NCI-H2081 (cell line): Measurements from ENCODE around the gene PRDM15.

Source experiments
- DNase-seq, 2 experiments: peaks; one replicate each; lab custom pipeline; 2025; lab: John Stamatoyannopoulos, UW

Gene PRDM15

DNA sequence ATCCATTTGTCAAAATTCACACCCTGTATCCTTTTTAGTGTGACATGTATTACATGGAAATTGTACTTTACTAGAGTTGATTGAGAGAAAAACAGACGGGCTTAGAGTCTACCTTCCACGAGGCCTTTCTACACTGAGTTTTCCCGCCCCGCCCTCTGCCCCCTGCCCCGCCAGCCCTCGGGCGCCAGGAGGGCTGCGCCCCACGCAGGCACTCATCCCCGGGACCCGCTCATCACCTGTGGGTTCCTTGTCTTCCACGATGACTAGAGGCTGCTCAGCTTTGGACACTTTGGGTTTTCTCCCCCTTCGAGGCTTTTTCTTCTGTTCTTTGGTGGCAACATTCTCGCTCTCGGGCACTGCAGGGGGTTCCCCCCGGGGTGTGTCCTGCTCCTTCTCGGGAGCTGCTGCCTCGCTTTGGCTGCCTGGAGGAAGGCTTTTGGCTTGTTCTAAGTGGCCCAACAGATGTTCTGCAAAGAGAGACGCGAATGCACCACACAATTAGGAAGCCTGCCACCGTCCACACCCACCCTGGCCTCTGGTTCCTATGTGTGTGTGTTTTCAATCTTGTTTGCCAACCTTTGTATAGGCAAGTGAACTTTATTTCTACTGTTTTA, 39.6 kb downstream of the PRDM15 start:
- no peak for DNase-seq

DNA sequence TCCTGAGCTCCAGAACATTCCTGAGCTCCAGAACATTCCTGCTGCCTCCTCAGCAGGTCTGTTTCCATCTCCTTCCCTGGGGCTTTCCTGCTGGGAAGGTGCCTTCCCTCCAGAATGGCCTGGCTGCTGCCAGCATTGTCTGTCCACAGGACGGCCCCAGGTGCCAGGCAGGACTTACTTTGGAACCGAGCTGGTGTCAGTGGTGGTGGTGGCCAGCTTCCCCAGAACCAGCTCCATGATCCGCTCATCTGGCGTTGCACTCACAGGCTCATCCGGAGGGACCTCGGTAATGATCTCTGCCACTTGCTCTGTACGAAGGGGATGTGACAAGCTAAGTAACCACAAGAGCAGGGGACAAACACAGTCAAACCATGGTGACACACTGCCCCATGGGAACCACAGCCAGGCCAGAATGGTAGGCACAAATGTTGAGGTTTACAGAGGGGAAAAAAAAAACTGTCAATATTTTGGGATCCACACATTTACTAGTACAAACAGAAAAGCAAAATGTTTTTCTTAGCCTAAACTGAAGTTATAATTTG, 41.3 kb downstream of the PRDM15 start:
- DNase-seq: no peak

DNA sequence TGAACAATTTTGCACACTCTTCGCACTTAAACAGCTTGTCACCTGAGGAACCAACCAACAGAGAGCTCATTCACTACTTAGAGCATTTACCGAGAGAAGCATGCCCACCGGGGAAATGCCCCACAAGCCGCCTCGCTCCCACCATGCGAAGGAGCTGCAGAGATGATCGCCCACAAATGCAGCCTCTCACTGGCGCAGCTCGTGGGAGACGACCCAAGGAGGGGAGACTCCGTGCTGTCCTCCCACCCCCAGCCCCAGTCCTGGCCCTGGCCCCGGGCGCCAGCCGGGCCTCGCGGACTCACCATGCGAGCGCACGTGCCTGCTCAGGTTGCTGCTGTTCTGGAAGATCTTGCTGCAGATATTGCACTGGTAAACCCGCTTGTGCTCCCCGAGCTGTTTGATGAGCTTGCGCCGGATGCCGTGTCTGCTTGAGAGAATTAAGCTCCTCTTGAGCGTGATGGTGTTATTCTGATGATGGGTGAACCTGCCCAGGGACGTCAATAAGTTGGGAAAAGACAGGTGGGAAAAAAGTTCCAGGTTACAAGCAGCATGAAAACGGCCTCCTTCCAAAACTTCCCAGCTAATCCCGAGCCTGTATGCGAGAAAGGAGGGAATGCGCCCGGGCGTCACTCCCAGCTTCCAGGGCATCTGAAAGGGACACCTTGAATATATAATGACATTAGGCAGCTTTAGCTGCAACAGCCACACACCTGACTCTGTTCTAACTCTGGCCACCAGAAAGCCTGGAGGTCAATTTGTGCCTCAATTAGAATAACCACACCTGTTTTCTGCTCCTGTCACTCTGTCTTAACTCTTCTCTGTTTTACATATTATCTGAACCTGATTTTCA, 42.8 kb downstream of the PRDM15 start:
- DNase-seq: no peak

DNA sequence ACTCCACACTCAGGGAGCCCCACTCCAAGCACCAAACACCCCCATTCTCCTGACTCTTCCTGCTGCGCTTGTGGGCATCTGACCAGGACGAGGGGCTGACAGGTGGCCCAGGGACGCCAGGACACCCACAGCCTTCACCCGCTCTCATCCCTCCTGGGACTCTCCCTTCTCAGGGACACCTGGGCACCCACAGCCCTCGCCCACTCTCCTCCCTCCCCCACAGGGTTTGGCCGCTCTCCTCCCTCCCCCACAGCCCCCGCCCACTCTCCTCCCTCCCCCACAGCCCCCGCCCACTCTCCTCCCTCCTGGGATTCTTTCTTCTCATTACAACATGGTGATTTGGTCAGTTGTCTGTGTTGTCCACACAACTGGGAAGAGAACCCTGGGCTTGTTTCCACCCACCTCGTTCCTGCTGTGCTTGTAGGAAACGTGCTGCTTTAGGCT, 43.4 kb downstream of the PRDM15 start:
- no peak for DNase-seq

DNA sequence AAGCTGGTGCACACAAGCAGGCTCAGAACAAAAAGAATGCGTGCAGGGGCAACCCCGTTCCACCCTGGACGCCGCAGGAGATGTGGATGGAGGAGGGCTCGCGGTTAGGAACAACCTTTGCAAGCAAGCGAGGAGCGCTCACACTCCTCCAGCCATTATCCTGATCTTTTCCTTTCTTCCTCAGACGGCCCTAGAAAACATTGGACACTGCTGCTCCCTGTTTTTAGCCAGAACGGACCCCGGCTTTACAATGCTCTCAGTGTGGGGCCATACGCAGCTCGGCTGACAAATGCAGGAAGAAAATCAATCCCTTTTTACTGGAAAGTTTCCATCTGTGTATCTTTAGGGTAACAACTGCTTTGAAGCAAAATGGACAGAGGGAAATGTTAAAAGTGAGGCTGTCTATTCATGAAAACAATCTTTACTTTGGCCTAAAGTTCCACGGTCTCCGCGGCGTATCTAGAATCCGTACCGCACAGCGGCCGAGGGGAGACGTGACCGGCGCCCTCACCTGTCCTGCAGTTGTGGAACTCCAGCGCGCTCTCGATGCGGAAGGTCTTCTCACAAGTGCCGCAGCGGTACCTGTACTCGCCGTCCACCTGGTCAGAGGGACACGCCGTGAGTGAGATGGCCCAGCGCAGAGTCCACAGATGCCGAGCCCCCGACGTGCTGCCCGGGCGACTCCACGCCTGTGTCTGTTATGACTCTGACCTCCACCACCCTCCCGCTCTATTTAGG, 44.0 kb downstream of the PRDM15 start:
- DNase-seq: no peak

DNA sequence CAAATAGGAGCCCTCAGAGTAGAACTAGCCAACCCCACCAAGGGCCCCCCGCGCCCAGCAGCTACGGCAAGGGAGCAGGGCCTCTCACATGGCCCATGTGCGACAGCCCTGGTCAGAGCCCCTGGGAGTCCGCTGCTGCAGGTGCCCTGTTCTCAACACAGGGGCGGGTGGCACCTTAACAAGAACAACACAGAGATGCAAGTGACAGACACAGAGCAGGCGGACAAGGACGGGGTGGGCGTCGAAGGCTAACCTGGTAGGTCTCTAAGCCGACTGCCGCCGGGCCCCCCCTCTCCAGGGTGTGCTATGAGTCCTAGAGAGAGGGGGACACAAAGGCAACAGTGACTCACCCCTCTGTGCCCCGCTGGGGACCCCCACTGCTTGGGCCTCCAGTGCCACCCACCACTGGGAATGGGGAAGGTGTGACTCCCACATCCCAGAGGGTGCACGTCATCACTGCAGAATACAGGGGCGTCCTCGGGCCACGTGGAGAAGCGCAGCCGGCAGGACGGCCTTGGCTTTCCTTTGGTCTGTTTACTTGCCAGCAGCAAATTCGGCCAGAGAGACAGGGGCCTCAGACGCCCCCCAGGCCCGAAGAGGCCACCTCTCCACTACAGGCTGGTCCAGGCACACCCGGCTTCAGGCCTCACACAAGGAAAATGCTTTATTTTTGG, 44.8 kb downstream of the PRDM15 start:
- no peak for DNase-seq

DNA sequence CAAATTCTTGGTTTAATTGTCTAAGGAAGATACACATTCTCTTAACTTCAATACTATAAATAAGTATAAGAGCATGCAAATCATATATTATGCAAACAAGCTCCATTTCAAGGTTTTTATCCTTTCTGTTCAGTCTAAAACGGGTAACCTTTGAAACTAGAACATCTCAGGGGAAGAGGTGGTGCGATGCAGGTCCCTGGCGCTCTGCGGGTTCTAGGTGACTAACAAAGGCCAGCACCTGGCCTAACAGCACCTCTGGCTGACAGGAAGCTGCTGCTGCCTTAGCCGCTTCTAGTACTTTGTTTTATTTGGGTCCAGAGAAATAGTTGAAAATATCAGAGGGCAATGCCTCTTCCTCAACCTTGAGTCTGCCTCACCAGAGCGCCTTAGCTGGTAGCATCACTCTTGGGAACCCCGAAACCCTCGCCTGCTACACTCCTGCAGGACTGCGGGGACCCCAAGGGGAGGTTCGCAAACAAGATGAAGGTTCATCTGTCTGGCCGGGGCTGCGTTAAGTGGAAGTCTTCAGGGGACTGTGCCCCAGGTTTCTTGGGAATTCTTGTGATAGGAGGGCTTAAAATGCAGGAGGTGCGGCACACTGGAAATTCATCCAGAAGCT, 45.5 kb downstream of the PRDM15 start:
- DNase-seq: no peak

DNA sequence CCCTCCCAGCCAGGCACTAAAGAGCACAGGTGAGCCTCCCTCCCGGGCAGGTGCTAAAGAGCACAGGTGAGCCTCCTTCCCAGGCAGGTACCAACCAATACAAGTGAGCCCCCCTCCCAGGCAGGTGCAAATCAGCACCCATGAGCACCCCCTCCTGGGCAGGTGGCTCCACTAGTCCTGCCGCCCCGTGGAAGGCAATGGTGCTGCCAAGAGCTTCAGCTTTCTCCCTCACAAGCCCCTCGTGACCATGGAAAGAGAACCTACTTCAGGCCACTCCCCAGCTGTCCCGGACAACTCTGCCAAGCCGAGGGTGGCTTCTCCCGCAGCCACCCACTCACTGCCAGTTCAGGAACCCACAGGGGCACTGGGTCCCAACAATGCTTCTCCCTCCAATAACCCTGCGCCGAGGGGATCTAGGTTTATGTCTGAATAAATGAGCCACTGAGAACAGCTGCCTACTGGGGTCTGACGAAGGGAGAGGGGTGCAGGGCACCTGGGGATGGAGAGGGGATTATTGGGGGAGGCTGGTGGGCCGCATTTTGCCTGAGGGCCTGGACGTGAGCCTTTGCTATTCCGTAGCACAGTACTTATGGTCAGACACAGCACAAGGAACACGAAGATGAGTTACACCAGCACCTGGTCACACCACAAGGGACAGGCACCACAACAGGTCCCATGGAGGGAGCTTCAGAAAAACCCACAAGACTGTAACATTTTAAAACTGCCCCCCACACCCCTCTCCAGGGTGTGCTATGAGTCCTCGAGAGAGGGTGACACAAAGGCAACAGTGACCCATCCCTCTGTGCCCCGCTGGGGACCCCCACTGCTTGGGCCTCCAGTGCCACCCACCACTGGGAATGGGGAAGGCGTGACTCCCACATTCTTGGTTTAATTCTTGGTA, 46.3 kb downstream of the PRDM15 start:
- DNase-seq: no peak

DNA sequence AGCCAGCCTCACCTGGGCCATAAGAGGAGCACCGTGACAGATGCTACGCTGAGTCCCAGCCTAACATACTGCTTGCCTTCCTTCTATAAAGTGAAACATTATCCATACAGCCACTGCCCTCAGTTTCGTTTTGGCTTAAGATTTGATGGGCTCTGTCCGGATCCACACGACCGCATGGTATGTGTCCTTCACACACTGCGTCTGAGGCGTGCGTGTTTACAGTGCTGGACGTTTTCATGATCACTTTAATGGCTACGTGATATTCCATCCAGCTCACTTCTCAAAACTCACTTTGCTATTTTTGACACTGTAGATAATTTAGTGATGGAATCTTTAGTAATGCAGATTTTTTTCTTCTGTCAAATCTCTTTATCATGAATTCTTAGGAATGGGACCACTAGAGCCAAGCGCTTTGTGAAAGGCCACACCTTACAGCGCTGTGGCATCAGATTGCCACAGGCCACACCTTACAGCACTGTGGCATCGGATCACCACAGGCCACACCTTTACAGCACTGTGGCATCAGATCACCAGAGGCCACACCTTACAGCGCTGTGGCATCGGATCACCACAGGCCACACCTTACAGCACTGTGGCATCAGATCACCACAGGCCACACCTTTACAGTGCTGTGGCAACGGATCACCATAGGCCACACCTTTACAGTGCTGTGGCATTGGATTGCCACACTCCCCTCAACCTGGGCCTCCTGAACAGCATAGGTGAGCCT, 47.1 kb downstream of the PRDM15 start:
- DNase-seq: no peak

DNA sequence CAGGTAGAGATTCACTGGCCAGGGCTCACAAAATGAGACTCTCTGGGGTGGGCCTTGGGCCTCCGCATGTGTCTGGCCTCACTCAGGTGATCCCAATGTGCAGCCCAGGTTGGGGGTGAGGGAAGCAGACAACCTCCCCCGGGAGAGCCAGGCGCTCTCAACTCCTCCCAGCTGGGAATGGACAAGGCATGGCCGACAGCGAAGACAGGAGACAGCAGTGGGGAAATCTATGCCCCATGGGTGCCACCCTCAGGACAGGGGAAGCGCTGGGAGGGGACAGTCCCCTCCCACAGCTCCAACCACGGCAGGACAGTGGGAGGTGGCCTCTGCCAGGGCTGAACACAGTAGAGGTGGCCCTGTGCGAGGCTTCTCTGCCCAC, 47.7 kb downstream of the PRDM15 start:
- DNase-seq: no peak

DNA sequence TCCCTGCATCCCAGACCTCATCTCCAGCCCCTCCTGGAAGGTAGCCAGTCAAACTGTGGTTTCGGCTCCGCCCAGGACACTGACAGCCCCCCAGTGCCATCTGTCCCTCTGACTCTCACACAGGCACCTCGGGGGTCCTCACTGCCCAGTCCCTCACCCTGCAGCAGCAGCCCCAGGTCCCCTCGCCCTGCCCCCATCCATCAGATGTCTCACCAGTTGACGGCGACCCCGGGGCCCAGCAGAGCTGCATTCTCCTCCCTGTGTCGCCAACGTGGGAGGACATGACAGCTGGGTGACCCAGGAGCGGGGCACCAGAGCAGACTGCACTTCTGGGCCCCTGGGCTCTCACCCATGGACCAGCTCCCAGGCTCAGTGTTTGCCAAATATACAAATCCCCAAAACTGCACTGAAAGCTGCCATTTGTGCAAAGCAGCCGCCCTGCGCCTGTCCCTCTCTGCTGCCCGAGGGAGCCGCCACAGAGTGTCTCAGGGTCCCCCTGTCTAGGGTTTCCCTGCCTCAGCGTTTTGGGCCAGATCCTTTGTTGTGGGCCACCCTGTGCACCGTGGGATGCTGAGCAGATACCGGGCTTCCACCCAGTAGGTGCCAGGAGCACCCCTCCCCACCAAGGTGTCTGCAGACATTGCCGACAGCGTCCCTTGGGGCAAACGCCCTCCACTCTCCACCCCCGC, 48.2 kb downstream of the PRDM15 start:
- DNase-seq: no peak

DNA sequence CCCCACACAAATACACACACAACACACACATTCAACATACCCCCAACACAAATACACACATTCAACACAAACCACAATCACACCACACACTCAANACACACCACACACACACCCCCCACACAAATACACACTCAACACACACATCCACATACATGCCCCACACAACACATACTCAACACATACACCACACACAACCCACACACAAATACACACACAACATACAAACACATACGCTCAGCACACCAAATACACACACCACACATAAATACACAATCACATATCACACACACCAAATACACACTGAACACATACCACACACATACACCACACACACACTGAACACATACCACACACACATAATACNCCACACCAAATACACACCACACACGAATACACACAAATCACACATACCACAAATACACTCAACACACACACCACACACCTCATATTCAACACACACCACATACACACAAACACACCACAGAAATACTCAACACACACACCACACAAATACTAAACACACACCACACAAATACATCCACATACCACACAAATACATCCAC, 48.9 kb downstream of the PRDM15 start:
- no peak for DNase-seq

DNA sequence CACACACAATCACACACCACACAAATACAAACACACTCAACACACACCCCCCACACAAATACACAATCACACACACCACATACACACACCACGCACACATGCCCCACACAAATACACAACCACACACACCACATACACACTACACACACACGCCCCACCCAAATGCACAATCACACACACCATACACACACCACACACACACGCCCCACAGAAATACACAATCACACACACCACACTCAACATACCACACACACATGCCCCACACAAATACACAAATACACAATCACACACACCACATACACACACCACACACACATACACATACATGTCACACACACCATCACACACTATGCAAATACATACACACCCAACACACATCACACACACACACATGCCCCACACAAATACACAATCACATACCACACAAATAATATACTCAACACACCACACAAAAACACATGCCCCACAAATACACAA, 50.2 kb downstream of the PRDM15 start:
- no peak for DNase-seq

DNA sequence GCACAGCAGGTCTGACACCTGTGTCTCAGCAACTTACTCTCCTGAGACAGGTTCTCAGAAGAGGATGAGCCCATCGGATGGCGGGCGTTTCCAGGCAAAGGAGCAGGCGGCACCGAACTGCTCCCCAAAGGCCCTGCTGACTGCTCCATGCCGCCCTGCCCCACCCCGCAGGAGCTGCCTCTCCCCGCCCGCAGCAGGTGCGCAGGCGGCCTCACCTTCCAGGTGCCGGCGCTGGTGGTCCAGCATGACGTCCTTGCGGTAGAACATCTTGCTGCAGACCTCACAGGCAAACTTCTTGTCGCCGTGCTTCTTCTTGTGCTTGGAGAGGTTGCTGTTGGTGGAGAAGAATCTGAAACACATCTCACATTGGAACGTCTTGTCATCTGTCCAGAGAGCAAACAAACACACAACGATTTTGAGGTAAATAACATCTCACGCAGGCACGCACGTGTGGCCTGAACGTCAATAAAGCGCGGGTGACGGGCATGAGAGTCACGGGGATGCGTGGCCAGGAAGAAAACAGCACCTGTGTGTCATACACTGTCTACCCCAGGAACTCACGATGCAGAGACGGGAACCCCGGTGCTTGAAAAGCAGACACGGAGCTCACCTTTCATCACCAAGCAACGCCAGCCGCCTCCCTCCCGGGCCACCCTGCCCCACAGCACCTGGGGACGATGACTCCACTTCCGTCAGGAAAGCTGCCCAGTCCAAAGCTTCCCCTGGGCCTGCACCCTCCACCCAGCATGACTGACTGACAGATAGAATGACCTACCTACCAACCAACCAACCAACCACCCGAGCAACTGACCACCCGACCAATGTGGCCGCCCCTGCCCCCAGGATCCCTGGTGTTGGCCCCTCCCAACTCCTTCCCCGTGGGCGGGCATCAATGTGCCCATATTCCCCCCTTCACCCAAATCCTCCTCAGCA, 50.9 kb downstream of the PRDM15 start:
- DNase-seq: no peak

DNA sequence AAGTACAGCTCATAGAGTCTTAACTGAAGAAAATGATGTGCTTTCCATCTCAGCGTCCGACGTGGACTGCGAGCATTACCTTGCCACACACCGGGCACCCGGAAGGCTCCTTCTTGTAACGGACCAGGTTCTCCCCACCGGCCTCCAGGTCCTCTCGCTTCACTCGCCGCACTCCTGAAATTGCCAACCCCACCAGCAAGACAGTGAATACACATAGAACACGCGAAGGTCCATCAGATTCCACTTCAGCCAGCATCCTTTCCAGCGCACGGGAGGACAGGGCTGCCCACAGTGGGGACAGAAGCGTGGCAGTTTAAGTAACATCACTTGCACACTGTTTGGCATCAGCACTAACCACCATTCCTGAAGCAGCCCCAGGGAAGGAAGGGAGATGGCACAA, 53.3 kb downstream of the PRDM15 start:
- DNase-seq: no peak

DNA sequence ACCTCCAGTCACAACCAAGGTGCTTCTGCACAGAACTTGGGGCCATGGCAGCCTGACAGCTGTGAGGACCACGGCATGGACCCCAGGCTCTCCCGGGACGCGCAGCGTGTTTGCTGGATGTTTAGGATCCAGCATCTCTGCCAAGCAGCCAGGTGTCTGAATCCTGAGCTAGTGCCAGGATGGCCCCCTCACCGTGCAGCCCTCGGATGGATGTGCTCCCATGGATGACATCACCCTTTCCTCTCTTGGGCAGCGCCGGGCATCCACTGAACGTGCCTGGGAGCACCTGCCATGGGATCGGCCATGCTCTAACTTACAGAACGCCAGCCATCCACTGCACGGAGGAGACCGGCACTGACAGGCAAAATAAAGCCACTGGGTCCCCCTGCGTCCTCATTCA, 53.9 kb downstream of the PRDM15 start:
- DNase-seq: peak in 1 of 2 experiments; percentile 39

DNA sequence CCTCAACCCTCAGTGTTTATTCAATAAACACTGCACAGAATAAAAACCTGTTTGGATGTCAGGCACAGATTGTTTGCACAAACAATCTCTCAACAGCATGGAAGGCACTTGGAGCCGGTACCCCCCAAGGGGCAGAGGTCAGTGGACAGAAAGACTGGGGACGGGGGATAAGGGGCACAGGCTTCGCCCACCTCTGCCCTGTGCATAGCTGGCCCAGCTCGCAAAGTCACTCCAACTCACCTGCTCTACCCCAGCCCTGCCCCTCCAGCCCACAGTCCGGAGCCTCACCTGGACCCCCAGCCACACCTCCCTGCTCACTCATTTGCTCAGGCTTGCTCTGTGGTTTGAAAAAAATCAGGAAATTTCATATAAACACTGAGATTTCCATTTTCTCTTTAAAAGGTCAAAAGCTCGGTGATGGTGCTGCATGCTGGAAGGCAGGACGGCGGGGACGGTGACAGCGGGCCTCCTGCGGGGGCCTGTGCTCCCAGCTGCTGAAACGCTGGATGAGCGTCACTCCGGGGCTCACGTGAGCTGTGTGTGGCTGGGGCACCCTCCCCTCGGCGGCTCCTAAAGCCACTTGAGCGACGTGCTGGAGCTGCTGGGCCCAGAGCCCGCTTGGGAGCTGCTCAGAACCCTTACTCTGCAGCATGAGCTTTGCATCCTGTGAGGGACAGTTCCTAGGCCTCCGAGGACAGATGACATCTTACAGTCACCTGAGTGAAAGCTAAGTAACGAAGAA, 54.5 kb downstream of the PRDM15 start:
- DNase-seq: no peak
